GM20431 (cell line): ENCODE results near the gene ZNF891.

Experiments used
- in situ Hi-C: fragments of 300-500 bp; cut with MseI, MboI; formaldehyde crosslinking; loops from one replicate; pipeline ENCODE4 v1.15.0; 2020; ENCODE audit warnings: low sequenced_read_pairs; ENCODE audit not compliant: unreplicated experiment

Gene ZNF891

GRCh38 chr12:133130038-133130807, at the start of gene ZNF891, which contains the start of gene ZNF10:
Gene ZNF891 (minus strand): TSS chr12:133130274. CDS start chr12:133121918, 8,356 bp downstream.
Gene ZNF10 (plus strand): TSS chr12:133130627. CDS start chr12:133144493, 13,866 bp downstream.
- in situ Hi-C loops = no loop called here

GRCh38 chr12:133174901-133175300, 44.8 kb upstream of the ZNF891 start:
- in situ Hi-C loops = no loop called here

- in situ Hi-C loops = no loop called here
Measured at GRCh38 chr12:133172491-133172890, 42.4 kb upstream of the ZNF891 start.

GRCh38 chr12:133165776-133166175, 35.7 kb upstream of the ZNF891 start:
- in situ Hi-C loops = no loop called here

- in situ Hi-C loops = no loop called here
Measured at GRCh38 chr12:133156125-133156690, 26.1 kb upstream of the ZNF891 start.

- in situ Hi-C loops = no loop called here
Measured at GRCh38 chr12:133145981-133146380, 15.9 kb upstream of the ZNF891 start.

GRCh38 chr12:133135747-133136146, 5.7 kb upstream of the ZNF891 start:
- in situ Hi-C loops = no loop called here

- in situ Hi-C loops = no loop called here
Measured at GRCh38 chr12:133130808-133131128, 694 bp upstream of the ZNF891 start.

- in situ Hi-C loops = no loop called here
Measured at GRCh38 chr12:133129368-133130037, 571 bp downstream of the ZNF891 start.

- in situ Hi-C loops = no loop called here
Measured at GRCh38 chr12:133124674-133125073, 5.4 kb downstream of the ZNF891 start.

GRCh38 chr12:133120385-133121191, 9.5 kb downstream of the ZNF891 start:
- in situ Hi-C loops = no loop called here

GRCh38 chr12:133108150-133108549, 21.9 kb downstream of the ZNF891 start:
- in situ Hi-C loops = no loop called here

GRCh38 chr12:133107121-133107520, 23.0 kb downstream of the ZNF891 start:
- in situ Hi-C loops = no loop called here

- in situ Hi-C loops = no loop called here
Measured at GRCh38 chr12:133106253-133106652, 23.8 kb downstream of the ZNF891 start.

- in situ Hi-C loops = no loop called here
Measured at GRCh38 chr12:133105620-133106019, 24.5 kb downstream of the ZNF891 start.

- in situ Hi-C loops = no loop called here
Measured at GRCh38 chr12:133083345-133083744, 46.7 kb downstream of the ZNF891 start.

GRCh38 chr12:133081159-133081780, 48.8 kb downstream of the ZNF891 start:
- in situ Hi-C loops = no loop called here

- in situ Hi-C loops = no loop called here
Measured at GRCh38 chr12:133080368-133081158, 49.5 kb downstream of the ZNF891 start, which contains the start of gene ZNF140. Gene ZNF140 (plus strand): TSS chr12:133080923. CDS start chr12:133081321, 398 bp downstream.

GRCh38 chr12:133080026-133080367, 50.1 kb downstream of the ZNF891 start:
- in situ Hi-C loops = no loop called here
